Thyroid gland (tissue), 4 donors: Measurements from ENCODE around the gene ATRNL1.

Source experiments
- POLR2A ChIP-seq, 2 donors: fragments of 450-650 bp; IDR thresholded peaks; one replicate each; pipeline ENCODE4 v1.6.1; 2017; ENCODE audit warnings: antibody characterized with exemption in 2 of 2, mild to moderate bottlenecking in 2 of 2, moderate library complexity in 1 of 2
- TF ChIP-seq, protein P1 (sequence below), 6 experiments: fragments of 200-600 bp in 3 of 6; fragments of 450-650 bp in 3 of 6; sonication (generic) in 3 of 6; IDR thresholded peaks; one replicate each; pipeline ENCODE4 v1.5.1; 2016 to 2019; ENCODE audit warnings: antibody characterized with exemption in 6 of 6, mild to moderate bottlenecking in 2 of 6, inconsistent platforms in 1 of 6, moderate library complexity in 1 of 6

GRCh38 chr10:115932099-115932498 lies 838.9 kb downstream of the ATRNL1 start:
- TF ChIP-seq, protein P1, sequence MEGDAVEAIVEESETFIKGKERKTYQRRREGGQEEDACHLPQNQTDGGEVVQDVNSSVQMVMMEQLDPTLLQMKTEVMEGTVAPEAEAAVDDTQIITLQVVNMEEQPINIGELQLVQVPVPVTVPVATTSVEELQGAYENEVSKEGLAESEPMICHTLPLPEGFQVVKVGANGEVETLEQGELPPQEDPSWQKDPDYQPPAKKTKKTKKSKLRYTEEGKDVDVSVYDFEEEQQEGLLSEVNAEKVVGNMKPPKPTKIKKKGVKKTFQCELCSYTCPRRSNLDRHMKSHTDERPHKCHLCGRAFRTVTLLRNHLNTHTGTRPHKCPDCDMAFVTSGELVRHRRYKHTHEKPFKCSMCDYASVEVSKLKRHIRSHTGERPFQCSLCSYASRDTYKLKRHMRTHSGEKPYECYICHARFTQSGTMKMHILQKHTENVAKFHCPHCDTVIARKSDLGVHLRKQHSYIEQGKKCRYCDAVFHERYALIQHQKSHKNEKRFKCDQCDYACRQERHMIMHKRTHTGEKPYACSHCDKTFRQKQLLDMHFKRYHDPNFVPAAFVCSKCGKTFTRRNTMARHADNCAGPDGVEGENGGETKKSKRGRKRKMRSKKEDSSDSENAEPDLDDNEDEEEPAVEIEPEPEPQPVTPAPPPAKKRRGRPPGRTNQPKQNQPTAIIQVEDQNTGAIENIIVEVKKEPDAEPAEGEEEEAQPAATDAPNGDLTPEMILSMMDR (IDR thresholded peaks at IDR 0.05) = no peak
- no peak for TF ChIP-seq POLR2A (IDR thresholded peaks at IDR 0.05)
